ENCODE results near the gene POR.

GRCh38 chr7:75980430-75981202 is 65.7 kb downstream of the POR start:
- TF ChIP-seq IRF2 (CRISPR knock-in tag; IDR thresholded peaks at IDR 0.05; ENCODE audit: borderline replicate concordance, low read depth) (no peak), ZNF396 (CRISPR knock-in tag; IDR thresholded peaks at IDR 0.05; ENCODE audit: borderline replicate concordance) (no peak)

Measured in WTC11 (cell line).